Spleen (tissue), 11 donors: ENCODE data around the gene MAP1LC3B2. TPM values are rescaled to one million over a fixed set of nuclear protein-coding genes. Genes with fewer than 3 reads are reported as not detected.

Source experiments
- DNase-seq: peaks from one replicate; pipeline ENCODE4 v3.0.0-alpha.2; 2020
- H3K27ac ChIP-seq, 8 donors: fragments of 200-600 bp; sonication (generic) in 7 of 8; 1 replicate in 4 of 8; 2 replicates in 4 of 8; pipeline versions ENCODE4 v1.5.0 to v1.8.0; 2016 to 2021; ENCODE audit warnings: inconsistent platforms in 4 of 8, mild to moderate bottlenecking in 4 of 8, moderate library complexity in 1 of 8
- H3K27me3 ChIP-seq, 7 donors: fragments of 200-600 bp; sonication (generic) in 6 of 7; replicated peaks in 1 of 7; 1 replicate in 4 of 7; 2 replicates in 3 of 7; pipeline versions ENCODE4 v1.5.0 to v1.8.0; 2016 to 2021; ENCODE audit warnings: inconsistent platforms in 3 of 7, mild to moderate bottlenecking in 1 of 7
- H3K36me3 ChIP-seq, 6 donors: fragments of 200-600 bp; sonication (generic) in 5 of 6; 1 replicate in 4 of 6; 2 replicates in 2 of 6; pipeline versions ENCODE4 v1.5.0 to v1.8.0; 2016 to 2021; ENCODE audit warnings: inconsistent platforms in 2 of 6
- H3K4me1 ChIP-seq, 6 donors: fragments of 200-600 bp; sonication (generic) in 5 of 6; 1 replicate in 3 of 6; 2 replicates in 3 of 6; pipeline versions ENCODE4 v1.5.0 to v1.8.0; 2016 to 2021; ENCODE audit warnings: inconsistent platforms in 3 of 6
- H3K4me3 ChIP-seq, 8 donors: fragments of 200-600 bp; sonication (generic) in 7 of 8; 1 replicate in 4 of 8; 2 replicates in 4 of 8; pipeline versions ENCODE4 v1.5.0 to v1.8.0; 2016 to 2021; ENCODE audit warnings: inconsistent platforms in 4 of 8, mild to moderate bottlenecking in 4 of 8, moderate library complexity in 2 of 8
- H3K9me3 ChIP-seq, 8 donors: fragments of 200-600 bp; sonication (generic) in 7 of 8; 1 replicate in 4 of 8; 2 replicates in 4 of 8; pipeline versions ENCODE4 v1.5.0 to v1.8.0; 2016 to 2021; ENCODE audit warnings: inconsistent platforms in 4 of 8
- CTCF ChIP-seq, 11 experiments: fragments of 200-600 bp in 7 of 11; fragments of 450-650 bp in 4 of 11; sonication (generic) in 4 of 11; IDR thresholded peaks in 8 of 11; conservative IDR thresholded peaks in 3 of 11; 1 replicate in 7 of 11; 2 replicates in 4 of 11; pipeline versions ENCODE4 v1.4.0 to v1.8.0; 2016 to 2021; ENCODE audit warnings: antibody characterized with exemption in 11 of 11, inconsistent platforms in 4 of 11, mild to moderate bottlenecking in 1 of 11
- POLR2A ChIP-seq, 3 donors: fragments of 450-650 bp; IDR thresholded peaks; one replicate each; pipeline ENCODE4 v1.5.1; 2017; ENCODE audit warnings: antibody characterized with exemption in 3 of 3, mild to moderate bottlenecking in 1 of 3
- POLR2AphosphoS5 ChIP-seq, 3 donors: sonication (generic); formaldehyde crosslinking; IDR thresholded peaks; one replicate each; pipeline ENCODE4 v1.5.1; 2017; ENCODE audit warnings: antibody characterized with exemption in 3 of 3
- WGBS, 5 donors: extraction: QIAGEN DNeasy Blood & Tissue Kit in 3 of 5; methylation state at CpG; one replicate each; pipeline versions ENCODE4 v1.1.5 to v1.1.7; 2013 to 2018; 5-methylcytosine and 5-hydroxymethylcytosine counted together
- intact Hi-C: fragments of 100-400 bp; cut with DNase I; formaldehyde crosslinking; loops from one replicate; pipeline ENCODE4 v1.15.0; 2023; ENCODE audit warnings: low total_unique reads
- polyA plus RNA-seq, 3 donors: library from polyadenylated mRNA; stranded (reverse); fragments of 200-250 nt; gene quantifications; one replicate each; pipeline ENCODE4 v1.2.1, GENCODE V29; 2013
- total RNA-seq, 7 donors: library from RNA; depleted of rRNA in 3 of 7; stranded (reverse); fragments of >200 nt in 3 of 7; fragmentation: NEBNext Ultra II Directional in 4 of 7; extraction: Animal tissue kit (Norgen Biotek cat#: 25700) in 4 of 7; gene quantifications; one replicate each; pipeline versions ENCODE4 v1.1.0 to v1.2.1, GENCODE V29; 2016 to 2021
- donor health status: healthy with polysubstance abuse.
- donor health status: DM: no; HTN: no; CAD: no; lungs with moderate emphysema.
- donor health status: DM: no; HTN: no; CAD: no.
- donor health status: Bipolar disorder and iron deficiency.
- donor health status: healthy.
- donor health status: DM: no; HTN: no; CAD: no.
- donor health status: DM: yes; HTN: yes; CAD: no.

MAP1LC3B2 gene
- total and polyA plus RNA-seq, 10 donors: 0.86 to 3.0 (median 1.7) TPM

DNA sequence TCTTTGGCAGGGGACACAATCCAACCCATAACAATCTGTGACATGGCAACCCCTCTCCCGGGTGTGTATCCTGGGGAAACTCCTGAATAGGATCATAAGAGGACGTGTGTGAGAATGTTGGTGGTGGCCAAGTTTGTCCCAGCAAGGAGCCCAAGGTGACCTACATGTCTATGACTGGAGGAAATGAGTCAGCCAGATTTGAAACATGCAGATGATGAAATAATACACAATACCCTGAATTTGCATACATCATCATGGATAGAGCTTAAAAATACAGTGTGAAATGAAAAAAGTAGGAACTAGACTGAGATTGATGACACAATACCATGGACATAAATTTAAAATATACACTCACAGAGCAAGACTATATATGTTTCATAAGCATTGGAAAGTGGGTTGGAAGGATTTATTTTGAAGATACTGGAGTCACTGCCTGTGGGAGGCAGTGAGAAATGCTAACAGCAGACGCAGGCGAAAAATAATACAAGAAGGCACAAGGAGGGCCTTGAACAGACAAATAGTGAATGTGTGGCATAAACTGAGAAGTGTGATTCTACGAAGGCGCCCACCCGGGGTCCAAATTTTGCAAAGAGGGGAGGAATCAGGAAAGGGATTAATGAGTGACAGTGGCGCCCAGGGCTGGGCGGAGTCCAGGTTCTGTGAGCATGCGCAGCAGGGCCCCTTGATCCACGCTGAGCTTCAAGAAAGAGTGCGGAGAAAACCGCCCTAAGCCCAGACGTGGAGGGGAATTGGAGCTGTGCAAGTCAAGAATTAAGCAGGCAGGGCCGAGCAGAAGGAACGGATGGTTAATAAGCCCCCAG is 7.0 kb upstream of the MAP1LC3B2 start:
- Histone ChIP-seq H3K9me3 (no peaks in the 10 kb centered on the region), H3K36me3 (no peaks in the 10 kb centered on the region), H3K27ac (peak overlapping the region in 4 of 8 donors; percentile 17 to 76 (median 56)), H3K4me1 (peaks cover 0 to 36% (median 17%) of the 10 kb centered on the region in 6 donors), H3K4me3 (no peak overlapping the region), H3K27me3 (no peaks in the 10 kb centered on the region)
- intact Hi-C loops: no loop called here
- TF ChIP-seq POLR2AphosphoS5 (IDR thresholded peaks at IDR 0.05) (peak in 1 of 3 donors; percentile 34), CTCF (IDR thresholded peaks at IDR 0.05 in 8 of 11, conservative IDR thresholded peaks at IDR 0.05 in 3 of 11) (no peak)
- no peak for DNase-seq
- WGBS, 5 donors: 87 to 95% (median 93%) methylated on average over 16 of the region's 16 CpGs

DNA sequence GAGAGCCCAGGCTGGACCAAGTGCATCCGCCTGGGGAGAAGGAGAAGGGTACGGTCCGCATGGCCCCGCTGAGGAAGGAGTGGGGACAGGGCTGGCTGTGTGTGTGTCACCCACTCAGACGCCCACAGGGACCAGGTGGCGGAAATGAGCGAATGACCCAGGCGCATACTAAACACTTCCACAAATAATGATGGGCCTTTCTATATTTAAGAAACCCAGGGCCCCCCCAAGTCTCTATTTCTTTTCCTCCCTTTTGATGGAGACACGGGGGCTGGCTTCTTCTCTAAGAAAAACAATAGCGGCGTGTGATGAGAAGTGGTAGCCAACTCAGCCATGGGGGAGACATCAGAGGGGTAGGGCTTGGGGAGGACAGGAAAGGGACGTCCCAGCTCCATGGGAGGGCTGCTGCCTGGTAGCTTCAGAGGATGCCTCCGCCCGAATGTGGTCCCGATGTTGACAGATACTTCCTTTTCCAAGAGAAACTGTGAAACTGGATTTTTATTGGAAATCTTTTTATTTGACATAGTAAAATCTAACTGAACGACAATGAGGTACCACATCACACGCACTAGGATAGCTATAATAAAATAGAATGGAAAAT is 6.3 kb upstream of the MAP1LC3B2 start:
- Histone ChIP-seq H3K4me3 (no peak overlapping the region), H3K36me3 (no peaks in the 10 kb centered on the region), H3K27me3 (no peaks in the 10 kb centered on the region), H3K9me3 (no peaks in the 10 kb centered on the region), H3K4me1 (peaks cover 4 to 36% (median 16%) of the 10 kb centered on the region in 6 donors), H3K27ac (peak overlapping the region in 4 of 8 donors; percentile 17 to 76 (median 56))
- 81 to 89% (median 83%) methylated on average over 17 of the region's 17 CpGs for WGBS, 5 donors
- no peak for DNase-seq
- intact Hi-C loops: no loop called here
- peak in 1 of 3 donors; percentile 14 for TF ChIP-seq POLR2AphosphoS5 (IDR thresholded peaks at IDR 0.05)
- no peak for TF ChIP-seq CTCF (IDR thresholded peaks at IDR 0.05 in 8 of 11, conservative IDR thresholded peaks at IDR 0.05 in 3 of 11)
- TF ChIP-seq POLR2A (IDR thresholded peaks at IDR 0.05): no peak

- H3K4me1 ChIP-seq: peaks cover 12 to 61% (median 42%) of the 10 kb centered on the region in 6 donors
- no peaks in the 10 kb centered on the region for H3K36me3 ChIP-seq
- H3K27ac ChIP-seq: no peak overlapping the region
- DNase-seq: no peak
- no peak overlapping the region for H3K4me3 ChIP-seq
- no peaks in the 10 kb centered on the region for H3K27me3 ChIP-seq
- WGBS, 5 donors: 90 to 94% (median 92%) methylated on average over 6 of the region's 6 CpGs
- TF ChIP-seq POLR2A (IDR thresholded peaks at IDR 0.05) (no peak), POLR2AphosphoS5 (IDR thresholded peaks at IDR 0.05) (no peak), CTCF (IDR thresholded peaks at IDR 0.05 in 8 of 11, conservative IDR thresholded peaks at IDR 0.05 in 3 of 11) (no peak)
- intact Hi-C loops: no loop called here
- H3K9me3 ChIP-seq: no peaks in the 10 kb centered on the region
Measured at GRCh38 chr12:116556356-116556952, 2.7 kb upstream of the MAP1LC3B2 start.
